ENCODE measurements around the gene MIOX. TPM values are rescaled to one million over a fixed set of nuclear protein-coding genes. Genes with fewer than 3 reads are reported as not detected.
"Not testable (repeated sequence)": the region's sequence is repeated elsewhere in the genome, so short reads cannot be mapped to it uniquely, and the experiment has no call there.

Gene MIOX
- total and polyA plus RNA-seq, 4 donors, result 0.18 TPM; not detected in 3

DNA sequence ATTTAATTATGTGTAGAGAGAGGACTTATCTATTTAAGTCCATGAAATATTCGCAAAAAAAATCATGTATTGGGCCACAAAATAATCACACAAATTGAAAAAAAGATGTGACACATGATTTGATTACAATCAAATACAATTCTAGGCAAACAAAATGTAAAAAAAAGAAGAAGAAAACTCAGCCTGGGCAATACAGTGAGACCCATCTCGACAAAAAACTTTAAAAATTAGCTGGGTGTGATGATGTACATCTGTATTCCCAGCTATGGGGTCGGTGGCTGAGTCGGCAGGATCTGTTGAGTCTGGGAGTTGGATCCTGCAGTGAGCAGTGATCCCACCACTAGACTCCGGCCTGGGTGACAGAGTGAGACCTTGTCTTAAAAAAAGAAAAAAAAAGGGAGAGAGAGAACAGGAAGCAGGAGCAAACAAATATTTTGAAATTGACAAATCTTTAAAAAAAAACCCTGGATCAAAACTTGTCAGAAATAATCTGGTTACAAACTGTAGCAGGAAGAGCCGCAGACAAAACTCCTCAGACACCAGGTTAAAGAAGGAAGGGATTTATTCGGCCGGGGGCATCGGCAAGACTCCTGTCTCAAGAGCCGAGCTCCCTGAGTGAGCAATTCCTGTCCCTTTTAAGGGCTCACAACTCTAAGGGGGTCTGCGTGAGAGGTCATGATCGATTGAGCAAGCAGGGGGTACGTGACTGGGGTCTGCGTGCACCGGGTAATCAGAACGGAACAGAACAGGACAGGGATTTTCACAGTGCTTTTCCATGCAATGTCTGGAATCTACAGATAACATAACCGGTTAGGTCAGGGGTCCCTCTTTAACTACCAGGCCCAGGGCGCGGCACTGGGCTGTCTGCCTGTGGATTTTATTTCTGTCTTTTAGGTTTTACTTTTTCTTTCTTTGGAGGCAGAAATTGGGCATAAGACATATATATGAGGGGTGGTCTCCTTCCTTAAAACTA, 46.5 kb downstream of the MIOX start:
- Histone ChIP-seq H3K9me3 (ENCODE audit: control insufficient read depth, insufficient read depth, low read length) (no peaks in the 10 kb centered on the region), H3K36me3 (ENCODE audit: control insufficient read depth, insufficient read depth, low read length) (peaks cover 2% of the 10 kb centered on the region), H3K27me3 (ENCODE audit: control insufficient read depth, insufficient read depth, low read length) (peaks cover 64% of the 10 kb centered on the region), H3K4me3 (ENCODE audit: low read depth, low read length) (no peak overlapping the region), H3K4me1 (ENCODE audit: control insufficient read depth, insufficient read depth, low read length) (peaks cover 34% of the 10 kb centered on the region), H3K27ac (ENCODE audit: low read depth, low read length) (no peak overlapping the region)
- 76% methylated on average over 12 of the region's 19 CpGs for WGBS (ENCODE audit: insufficient coverage)
- no peak for DNase-seq (ENCODE audit: low read depth in 4 of 6, low spot score in 6 of 6)

- not testable (repeated sequence) for H3K27ac ChIP-seq (ENCODE audit: low read depth, low read length); H3K9me3 ChIP-seq (ENCODE audit: control insufficient read depth, insufficient read depth, low read length); H3K36me3 ChIP-seq (ENCODE audit: control insufficient read depth, insufficient read depth, low read length); H3K4me3 ChIP-seq (ENCODE audit: low read depth, low read length); DNase-seq (ENCODE audit: low read depth in 4 of 6, low spot score in 6 of 6)
- WGBS (ENCODE audit: insufficient coverage), result 57% methylated on average over 8 of the region's 21 CpGs
- peaks cover 61% of the 10 kb centered on the region for H3K27me3 ChIP-seq (ENCODE audit: control insufficient read depth, insufficient read depth, low read length)
- peaks cover 32% of the 10 kb centered on the region for H3K4me1 ChIP-seq (ENCODE audit: control insufficient read depth, insufficient read depth, low read length)
Measured at GRCh38 chr22:50533856-50534711, 47.4 kb downstream of the MIOX start.

DNA sequence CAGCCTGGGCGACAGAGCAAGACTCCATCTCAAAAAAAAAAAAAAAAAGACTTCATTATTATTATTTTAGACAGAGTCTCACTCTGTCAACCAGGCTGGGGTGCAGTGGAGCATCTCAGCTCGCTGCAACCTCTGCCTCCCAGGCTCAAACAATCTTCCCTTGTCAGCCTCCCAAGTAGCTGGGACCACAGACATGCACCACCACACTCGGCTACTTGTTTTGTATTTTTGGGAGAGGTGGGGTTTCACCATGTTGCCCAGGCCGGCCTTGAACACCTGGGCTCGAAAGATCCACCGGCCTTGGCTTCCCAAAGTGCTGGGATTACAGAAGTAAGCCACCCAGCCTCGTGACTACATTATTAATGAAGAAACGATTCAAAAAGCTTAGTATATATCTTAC, 48.5 kb downstream of the MIOX start:
- no peaks in the 10 kb centered on the region for H3K9me3 ChIP-seq (ENCODE audit: control insufficient read depth, insufficient read depth, low read length)
- H3K4me1 ChIP-seq (ENCODE audit: control insufficient read depth, insufficient read depth, low read length), result peaks cover 25% of the 10 kb centered on the region
- peaks cover 53% of the 10 kb centered on the region for H3K27me3 ChIP-seq (ENCODE audit: control insufficient read depth, insufficient read depth, low read length)
- H3K36me3 ChIP-seq (ENCODE audit: control insufficient read depth, insufficient read depth, low read length), result no peaks in the 10 kb centered on the region
- no CpG with 5 or more reads among the region's 8 CpGs for WGBS (ENCODE audit: insufficient coverage)
- no peak overlapping the region for H3K27ac ChIP-seq (ENCODE audit: low read depth, low read length)
- DNase-seq (ENCODE audit: low read depth in 4 of 6, low spot score in 6 of 6), result no peak
- H3K4me3 ChIP-seq (ENCODE audit: low read depth, low read length), result no peak overlapping the region

GRCh38 chr22:50536226-50536625, 49.6 kb downstream of the MIOX start:
- no peak overlapping the region for H3K27ac ChIP-seq (ENCODE audit: low read depth, low read length)
- 100% methylated on average over 1 of the region's 3 CpGs for WGBS (ENCODE audit: insufficient coverage)
- peaks cover 14% of the 10 kb centered on the region for H3K4me1 ChIP-seq (ENCODE audit: control insufficient read depth, insufficient read depth, low read length)
- no peaks in the 10 kb centered on the region for H3K36me3 ChIP-seq (ENCODE audit: control insufficient read depth, insufficient read depth, low read length)
- H3K4me3 ChIP-seq (ENCODE audit: low read depth, low read length), result no peak overlapping the region
- peaks cover 42% of the 10 kb centered on the region for H3K27me3 ChIP-seq (ENCODE audit: control insufficient read depth, insufficient read depth, low read length)
- H3K9me3 ChIP-seq (ENCODE audit: control insufficient read depth, insufficient read depth, low read length), result no peaks in the 10 kb centered on the region
- no peak for DNase-seq (ENCODE audit: low read depth in 4 of 6, low spot score in 6 of 6)

DNA sequence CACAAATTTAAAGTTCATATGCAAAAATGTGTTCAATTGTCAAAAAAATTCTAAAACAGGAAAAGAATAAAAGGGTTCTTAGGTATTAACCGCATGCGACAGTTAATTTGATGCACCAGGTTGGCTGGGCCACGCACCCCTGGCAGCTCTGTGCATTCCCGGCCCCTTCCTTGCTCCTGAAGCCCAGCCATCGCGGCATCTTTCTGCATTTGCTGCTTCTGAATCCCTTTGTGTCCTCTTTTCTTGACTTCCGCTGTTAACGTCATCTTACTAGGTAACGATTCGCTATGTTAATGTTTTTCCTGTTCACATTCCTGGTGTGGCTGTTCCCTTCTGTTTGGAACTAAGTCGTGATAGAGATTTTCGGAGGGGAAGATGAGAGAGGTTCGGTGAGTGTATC, 51.1 kb downstream of the MIOX start:
- WGBS (ENCODE audit: insufficient coverage), result 80% methylated on average over 13 of the region's 13 CpGs
- Histone ChIP-seq H3K27me3 (ENCODE audit: control insufficient read depth, insufficient read depth, low read length) (peaks cover 32% of the 10 kb centered on the region), H3K36me3 (ENCODE audit: control insufficient read depth, insufficient read depth, low read length) (no peaks in the 10 kb centered on the region), H3K27ac (ENCODE audit: low read depth, low read length) (no peak overlapping the region), H3K9me3 (ENCODE audit: control insufficient read depth, insufficient read depth, low read length) (no peaks in the 10 kb centered on the region), H3K4me1 (ENCODE audit: control insufficient read depth, insufficient read depth, low read length) (no peaks in the 10 kb centered on the region), H3K4me3 (ENCODE audit: low read depth, low read length) (no peak overlapping the region)
- no peak for DNase-seq (ENCODE audit: low read depth in 4 of 6, low spot score in 6 of 6)

Other genes with a start within 250 kb of the MIOX start
- 10 to 100 TPM; 23.0 to 44.2 TPM for gene TUBGCP6, start 241.8 kb upstream of the MIOX start, total RNA-seq
- 10 to 100 TPM; 57.8 to 68.3 TPM for gene TUBGCP6, start 241.8 kb upstream of the MIOX start, polyA plus RNA-seq (ENCODE audit: insufficient read length in 2 of 2)
- gene HDAC10, start 235.6 kb upstream of the MIOX start, total RNA-seq, result 10 to 100 TPM; 16.2 to 18.5 TPM
- 10 to 100 TPM; 55.9 to 74.3 TPM for gene HDAC10, start 235.6 kb upstream of the MIOX start, polyA plus RNA-seq (ENCODE audit: insufficient read length in 2 of 2)
- 10 to 100 TPM; 13.2 to 20.8 TPM for gene MAPK12, start 225.2 kb upstream of the MIOX start, total RNA-seq
- gene MAPK12, start 225.2 kb upstream of the MIOX start, polyA plus RNA-seq (ENCODE audit: insufficient read length in 2 of 2), result 10 to 100 TPM; 29.9 to 57.6 TPM
- 10 to 100 TPM in 1 of 2 donors, 1 to 10 TPM in 1; 5.7 to 14.1 TPM for gene MAPK11, start 216.5 kb upstream of the MIOX start, total RNA-seq
- gene MAPK11, start 216.5 kb upstream of the MIOX start, polyA plus RNA-seq (ENCODE audit: insufficient read length in 2 of 2), result 10 to 100 TPM; 36.4 to 40.2 TPM
- 10 to 100 TPM; 41.1 to 65.5 TPM for gene PLXNB2, start 179.2 kb upstream of the MIOX start, total RNA-seq
- 10 to 100 TPM; 96.6 to 97.3 TPM for gene PLXNB2, start 179.2 kb upstream of the MIOX start, polyA plus RNA-seq (ENCODE audit: insufficient read length in 2 of 2)
- gene DENND6B, start 159.8 kb upstream of the MIOX start, total RNA-seq, result 10 to 100 TPM in 1 of 2 donors, 1 to 10 TPM in 1; 9.1 to 12.7 TPM
- gene DENND6B, start 159.8 kb upstream of the MIOX start, polyA plus RNA-seq (ENCODE audit: insufficient read length in 2 of 2), result 10 to 100 TPM; 41.3 to 45.7 TPM
- gene PPP6R2, start 143.5 kb upstream of the MIOX start, total RNA-seq, result 10 to 100 TPM; 42.9 to 63.4 TPM
- 10 to 100 TPM; 71.5 to 84.9 TPM for gene PPP6R2, start 143.5 kb upstream of the MIOX start, polyA plus RNA-seq (ENCODE audit: insufficient read length in 2 of 2)
- gene SBF1, start 11.8 kb upstream of the MIOX start, total RNA-seq, result 10 to 100 TPM; 51.0 to 64.3 TPM
- gene SBF1, start 11.8 kb upstream of the MIOX start, polyA plus RNA-seq (ENCODE audit: insufficient read length in 2 of 2), result 100 to 1,000 TPM; 116 to 118 TPM
- gene ADM2, start 5.3 kb upstream of the MIOX start, total RNA-seq, result under 1 TPM; 0.06 to 0.10 TPM
- gene ADM2, start 5.3 kb upstream of the MIOX start, polyA plus RNA-seq (ENCODE audit: insufficient read length in 2 of 2), result under 1 TPM; 0.11 to 0.15 TPM
- gene LMF2, start 20.8 kb downstream of the MIOX start, total RNA-seq, result 10 to 100 TPM; 16.0 to 42.8 TPM
- 10 to 100 TPM; 58.0 to 69.6 TPM for gene LMF2, start 20.8 kb downstream of the MIOX start, polyA plus RNA-seq (ENCODE audit: insufficient read length in 2 of 2)
- gene NCAPH2, start 21.4 kb downstream of the MIOX start, total RNA-seq, result 10 to 100 TPM; 32.8 to 58.6 TPM
- 10 to 100 TPM; 77.1 to 86.9 TPM for gene NCAPH2, start 21.4 kb downstream of the MIOX start, polyA plus RNA-seq (ENCODE audit: insufficient read length in 2 of 2)
- gene SCO2, start 38.7 kb downstream of the MIOX start, total RNA-seq, result 1 to 10 TPM in 1 of 2 donors, under 1 TPM in 1; 0.40 to 1.9 TPM
- 1 to 10 TPM; 6.0 to 7.3 TPM for gene SCO2, start 38.7 kb downstream of the MIOX start, polyA plus RNA-seq (ENCODE audit: insufficient read length in 2 of 2)
- 10 to 100 TPM in 1 of 2 donors, 1 to 10 TPM in 1; 6.3 to 12.8 TPM for gene TYMP, start 43.2 kb downstream of the MIOX start, total RNA-seq
- gene TYMP, start 43.2 kb downstream of the MIOX start, polyA plus RNA-seq (ENCODE audit: insufficient read length in 2 of 2), result 10 to 100 TPM; 16.4 to 22.1 TPM
- gene KLHDC7B, start 59.0 kb downstream of the MIOX start, total RNA-seq, result under 1 TPM in 1 of 2 donors, not detected in 1; 0.06 TPM
- under 1 TPM in 1 of 2 donors, not detected in 1; 0.22 TPM for gene KLHDC7B, start 59.0 kb downstream of the MIOX start, polyA plus RNA-seq (ENCODE audit: insufficient read length in 2 of 2)
- gene SYCE3, start 76.1 kb downstream of the MIOX start, total RNA-seq, result under 1 TPM in 1 of 2 donors, not detected in 1; 0.66 TPM
- gene SYCE3, start 76.1 kb downstream of the MIOX start, polyA plus RNA-seq (ENCODE audit: insufficient read length in 2 of 2), result not detected
- 10 to 100 TPM in 1 of 2 donors, 1 to 10 TPM in 1; 8.2 to 11.1 TPM for gene CPT1B, start 91.6 kb downstream of the MIOX start, total RNA-seq
- gene CPT1B, start 91.6 kb downstream of the MIOX start, polyA plus RNA-seq (ENCODE audit: insufficient read length in 2 of 2), result 10 to 100 TPM; 24.5 to 30.1 TPM
- 10 to 100 TPM; 28.8 to 88.3 TPM for gene CHKB, start 96.0 kb downstream of the MIOX start, total RNA-seq
- gene CHKB, start 96.0 kb downstream of the MIOX start, polyA plus RNA-seq (ENCODE audit: insufficient read length in 2 of 2), result 10 to 100 TPM; 81.4 to 89.6 TPM
- 10 to 100 TPM; 19.8 to 42.3 TPM for gene MAPK8IP2, start 113.9 kb downstream of the MIOX start, total RNA-seq
- gene MAPK8IP2, start 113.9 kb downstream of the MIOX start, polyA plus RNA-seq (ENCODE audit: insufficient read length in 2 of 2), result 100 to 1,000 TPM; 104 to 109 TPM
- gene ARSA, start 141.3 kb downstream of the MIOX start, total RNA-seq, result 10 to 100 TPM in 1 of 2 donors, 1 to 10 TPM in 1; 9.8 to 25.0 TPM
- gene ARSA, start 141.3 kb downstream of the MIOX start, polyA plus RNA-seq (ENCODE audit: insufficient read length in 2 of 2), result 10 to 100 TPM; 39.8 to 47.1 TPM
- 1 to 10 TPM; 7.5 to 8.3 TPM for gene SHANK3, start 186.0 kb downstream of the MIOX start, total RNA-seq
- gene SHANK3, start 186.0 kb downstream of the MIOX start, polyA plus RNA-seq (ENCODE audit: insufficient read length in 2 of 2), result 10 to 100 TPM; 32.2 to 38.5 TPM

Data from spinal cord (tissue), 10 donors.